SKM-1 treated with dmso at 0.1 percent for 144 hours (cell line): Measurements from ENCODE around the gene VPS52.

Experiments used
- DNase-seq: peaks from one replicate; lab custom pipeline; 2025; ENCODE audit not compliant: unreplicated experiment; lab: John Stamatoyannopoulos, UW

VPS52 gene

GRCh38 chr6:33305052-33305451 lies 33.4 kb upstream of the VPS52 start:
- DNase-seq, result no peak

DNA sequence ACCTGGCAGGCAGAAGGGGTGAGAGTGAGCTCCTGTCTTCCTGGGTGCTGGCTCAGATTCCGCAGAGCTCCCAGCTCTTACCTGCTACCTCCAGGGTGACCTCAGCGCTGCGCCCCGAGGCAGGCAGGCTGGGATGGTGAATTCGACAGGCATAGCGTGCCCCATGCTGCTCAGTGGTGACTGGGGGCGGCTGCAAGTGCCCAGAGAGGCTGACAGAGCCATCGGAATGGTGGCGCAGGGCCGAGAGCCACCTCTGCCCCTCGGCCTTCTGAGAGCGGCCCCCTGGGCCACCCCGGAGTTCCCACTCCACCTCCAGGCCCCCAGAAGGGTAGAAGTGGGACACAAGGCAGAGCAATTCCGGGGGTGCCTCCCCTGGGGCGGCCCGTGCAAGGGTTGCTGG lies 32.5 kb upstream of the VPS52 start:
- DNase-seq, result no peak

DNA sequence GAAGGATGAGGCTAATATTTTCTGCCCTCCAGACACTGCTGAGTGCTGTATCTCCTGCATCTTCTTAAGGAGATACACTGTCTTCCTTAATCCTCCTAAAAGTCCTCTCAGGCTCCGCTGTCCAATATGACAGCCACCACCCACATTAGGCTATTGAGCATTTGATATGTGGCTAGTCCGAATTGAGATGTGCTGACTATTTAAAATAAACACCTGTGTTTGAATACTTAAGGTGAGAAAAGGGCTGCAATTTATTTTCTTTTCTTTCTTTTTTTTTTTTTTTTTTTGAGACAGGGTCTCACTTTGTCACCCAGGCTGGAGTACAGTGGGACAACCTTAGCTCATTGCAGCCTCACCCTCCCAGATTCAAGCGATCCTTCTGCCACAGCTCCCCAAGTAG lies 30.2 kb upstream of the VPS52 start:
- DNase-seq, result no peak

DNA sequence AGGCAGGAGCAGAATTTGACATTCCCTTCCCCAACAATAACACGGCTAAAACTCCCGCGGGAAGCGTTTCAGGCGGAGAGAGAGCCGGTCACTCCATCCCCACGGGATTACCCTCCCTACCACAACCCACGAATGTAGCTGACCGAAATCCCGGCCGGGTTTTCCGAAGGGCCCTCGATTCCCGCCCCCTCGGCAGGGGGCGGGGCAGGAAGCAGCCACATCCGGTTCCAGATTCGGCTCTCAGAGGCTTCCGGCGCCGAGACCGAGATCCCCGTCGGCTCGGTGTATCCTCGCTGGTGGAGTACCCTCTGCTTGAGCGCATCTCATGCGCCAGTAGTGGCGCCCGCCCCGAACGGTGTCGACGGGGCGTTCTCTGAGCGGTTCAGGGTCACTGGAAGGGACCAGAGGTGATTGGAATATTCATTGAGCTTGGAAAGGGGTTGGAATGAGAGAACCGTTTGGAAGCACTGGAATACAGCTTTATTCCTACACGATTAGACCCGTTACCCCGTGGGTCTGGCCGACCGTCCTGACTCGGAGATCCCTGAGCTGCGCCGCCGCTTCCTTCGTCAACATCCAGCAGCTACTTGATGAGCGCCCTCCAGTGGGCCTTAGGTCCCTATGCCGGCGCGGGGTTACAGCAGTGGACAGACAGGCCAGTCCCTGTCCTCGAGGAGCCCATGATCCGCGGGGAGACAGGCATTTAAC lies 27.7 kb upstream of the VPS52 start:
- DNase-seq, result peak; percentile 82

GRCh38 chr6:33298773-33299236 lies 27.1 kb upstream of the VPS52 start, which contains the start of gene RGL2:
Gene RGL2, minus strand, starts transcription at chr6:33298942. Its CDS starts 332 bp downstream, at chr6:33298610.
- DNase-seq, result peak; percentile 76

GRCh38 chr6:33297956-33298772 lies 26.5 kb upstream of the VPS52 start:
- DNase-seq, result peak; percentile 58

DNA sequence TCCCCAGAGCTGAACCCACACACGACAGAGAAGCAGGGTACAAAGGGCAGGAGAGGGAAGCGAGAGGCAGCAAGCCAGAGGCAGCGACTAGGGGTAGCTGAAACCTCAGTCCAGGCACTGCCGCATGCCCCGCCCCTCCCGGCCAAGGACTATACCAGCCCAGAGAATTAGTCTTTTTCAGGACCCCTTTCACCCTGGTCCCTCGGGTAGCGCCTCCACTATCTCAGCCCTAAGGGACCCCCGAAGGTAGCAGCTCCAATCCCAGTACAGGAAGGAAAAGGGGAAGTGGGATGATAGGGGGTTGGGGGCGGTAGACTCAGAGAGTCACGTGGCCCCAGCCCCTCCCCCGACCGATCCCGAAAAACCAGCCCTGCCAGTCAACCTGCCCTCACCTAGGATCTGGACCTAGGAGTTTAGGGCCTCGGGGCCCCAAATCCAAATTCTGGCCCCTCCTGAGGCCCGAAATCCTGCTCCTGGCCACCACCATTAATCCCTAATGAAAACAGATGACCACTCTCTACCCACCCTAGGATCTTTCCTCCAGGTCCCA lies 25.8 kb upstream of the VPS52 start:
- DNase-seq, result no peak

DNA sequence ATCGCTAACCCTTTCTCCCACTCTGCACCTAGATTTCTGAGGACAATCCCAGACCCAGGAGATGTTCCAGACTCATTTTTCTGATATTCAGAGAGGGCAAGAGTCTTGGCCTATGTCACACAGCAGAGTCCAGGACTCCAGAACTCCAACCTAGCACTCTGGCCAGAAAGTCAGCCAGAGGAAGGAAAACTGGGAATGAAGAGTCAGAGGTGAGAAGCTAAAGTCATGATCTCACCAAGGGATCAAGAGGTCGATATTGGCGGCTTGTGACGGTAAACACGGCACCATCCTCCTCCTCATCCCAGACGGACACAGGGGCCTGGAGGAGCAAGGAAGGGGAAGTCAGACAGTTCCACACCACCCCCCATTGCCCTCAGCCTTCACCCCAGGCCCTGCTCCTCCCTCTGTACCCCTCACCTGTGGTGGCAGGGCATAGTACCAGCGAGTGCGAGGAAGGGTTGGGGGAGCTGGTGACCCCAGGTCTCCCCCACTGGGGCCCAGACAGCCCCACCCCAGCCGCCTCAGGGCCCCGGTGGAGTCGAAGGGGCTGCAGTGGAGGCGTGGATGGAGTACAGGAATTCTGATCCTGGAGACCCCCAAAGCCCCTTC lies 25.2 kb upstream of the VPS52 start:
- no peak for DNase-seq

DNA sequence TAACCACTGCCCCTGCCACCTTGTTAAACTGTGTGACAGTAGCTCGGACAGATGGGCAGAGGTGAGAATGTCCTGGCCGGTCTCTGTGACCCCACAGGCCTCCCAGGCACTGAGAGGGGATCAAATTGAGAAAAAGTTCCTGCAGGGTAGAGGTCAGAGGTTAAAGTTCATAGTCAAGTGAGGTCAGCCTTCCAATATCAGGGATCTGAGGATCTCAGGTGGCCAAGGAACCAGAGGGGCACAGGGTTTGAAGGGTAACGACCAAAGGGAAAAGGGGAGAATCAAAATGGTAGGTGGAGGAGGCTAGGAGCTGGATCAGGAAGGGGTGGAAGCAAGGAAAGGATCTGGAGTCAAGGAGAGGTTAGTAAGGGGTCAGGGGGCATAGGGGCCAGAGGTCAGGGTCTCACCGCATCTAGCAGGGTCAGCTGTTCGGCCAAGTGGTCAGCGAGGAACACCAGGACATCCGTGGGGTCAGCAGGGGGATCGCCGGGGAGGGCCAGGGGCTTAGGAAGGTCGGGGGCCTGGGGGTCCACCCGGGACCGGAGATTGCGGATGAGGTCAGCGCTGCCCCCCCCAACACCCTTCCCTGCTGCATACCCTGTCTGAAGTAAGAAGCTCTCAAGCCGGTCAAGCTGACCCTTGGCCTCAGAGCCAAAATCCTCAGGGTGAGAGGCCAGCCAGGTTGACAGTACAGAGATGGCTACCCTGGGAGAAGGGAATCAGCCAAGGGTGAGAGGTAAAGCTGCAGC lies 24.1 kb upstream of the VPS52 start:
- no peak for DNase-seq

GRCh38 chr6:33294086-33294823 lies 22.6 kb upstream of the VPS52 start:
- no peak for DNase-seq

DNA sequence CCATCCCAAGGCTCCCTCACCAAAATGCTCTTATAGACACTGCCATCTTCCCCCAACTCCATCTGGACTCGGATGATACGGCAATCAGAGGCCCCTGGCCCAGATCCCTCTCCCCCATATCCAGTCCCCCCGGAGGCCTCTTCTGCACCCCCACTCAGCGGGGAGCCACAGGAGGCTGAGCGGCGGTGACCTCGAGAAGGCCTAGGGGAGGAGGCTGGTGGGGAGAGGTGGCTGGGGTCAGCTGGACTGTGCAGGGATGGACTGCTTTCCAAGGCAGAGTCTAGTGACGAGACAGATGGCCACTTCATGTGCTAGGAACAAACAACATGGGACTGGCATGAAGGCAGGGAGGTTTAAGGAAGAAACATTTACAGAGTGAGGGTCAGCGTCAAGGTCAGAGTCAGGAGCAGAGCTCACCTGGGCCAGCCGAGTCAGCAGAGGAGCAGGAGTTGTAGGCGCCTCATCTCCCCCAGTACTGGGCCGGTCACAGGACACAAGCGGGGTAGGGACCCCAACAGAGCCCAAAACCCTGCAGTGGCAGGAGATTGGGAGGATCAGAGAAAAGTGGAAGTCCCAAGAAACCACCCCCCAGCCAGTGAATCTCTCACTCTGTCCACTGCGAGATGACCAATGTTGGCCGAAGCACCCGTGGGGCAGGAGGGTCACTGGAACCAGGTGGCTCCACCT lies 21.5 kb upstream of the VPS52 start:
- no peak for DNase-seq

DNA sequence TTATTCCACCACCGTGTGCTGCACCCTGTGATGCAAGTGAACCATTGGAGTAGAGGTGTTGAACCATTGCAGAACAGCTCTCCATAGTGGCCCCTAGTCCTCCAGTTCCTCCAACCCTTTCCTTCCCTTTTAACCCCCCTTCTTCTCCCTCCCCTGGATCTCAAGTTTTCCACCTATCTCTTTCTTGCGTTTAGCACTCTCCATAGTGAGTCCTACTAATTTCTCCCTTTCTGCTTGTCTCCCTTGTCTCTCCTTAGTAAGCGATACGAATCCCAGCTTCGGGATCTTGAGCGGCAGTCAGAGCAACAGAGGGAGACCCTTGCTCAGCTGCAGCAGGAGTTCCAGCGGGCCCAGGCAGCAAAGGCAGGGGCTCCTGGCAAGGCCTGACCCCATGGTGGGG lies 18.8 kb upstream of the VPS52 start:
- DNase-seq, result no peak

DNA sequence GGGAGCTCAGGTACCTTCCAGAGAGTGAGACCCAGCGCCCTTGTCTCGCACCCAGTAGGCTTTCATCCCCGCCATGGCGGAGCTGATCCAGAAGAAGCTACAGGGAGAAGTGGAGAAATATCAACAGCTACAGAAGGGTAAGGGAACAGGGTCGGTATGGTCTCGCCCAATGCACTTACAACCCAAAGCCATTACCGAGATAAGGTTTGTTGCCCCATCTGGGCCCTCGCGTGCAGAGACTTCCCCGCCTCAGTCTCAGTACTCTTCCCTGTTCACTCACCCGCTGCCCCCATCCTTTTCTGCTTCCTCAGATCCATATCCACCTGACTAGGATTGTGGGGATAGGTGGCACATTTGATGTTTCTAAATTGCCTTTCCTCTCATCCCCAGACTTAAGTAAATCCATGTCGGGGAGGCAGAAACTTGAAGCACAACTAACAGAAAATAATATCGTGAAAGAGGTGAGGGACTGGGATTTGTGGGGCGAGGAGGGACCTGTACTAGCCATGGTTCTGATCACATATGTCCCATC lies 18.2 kb upstream of the VPS52 start:
- DNase-seq, result no peak

DNA sequence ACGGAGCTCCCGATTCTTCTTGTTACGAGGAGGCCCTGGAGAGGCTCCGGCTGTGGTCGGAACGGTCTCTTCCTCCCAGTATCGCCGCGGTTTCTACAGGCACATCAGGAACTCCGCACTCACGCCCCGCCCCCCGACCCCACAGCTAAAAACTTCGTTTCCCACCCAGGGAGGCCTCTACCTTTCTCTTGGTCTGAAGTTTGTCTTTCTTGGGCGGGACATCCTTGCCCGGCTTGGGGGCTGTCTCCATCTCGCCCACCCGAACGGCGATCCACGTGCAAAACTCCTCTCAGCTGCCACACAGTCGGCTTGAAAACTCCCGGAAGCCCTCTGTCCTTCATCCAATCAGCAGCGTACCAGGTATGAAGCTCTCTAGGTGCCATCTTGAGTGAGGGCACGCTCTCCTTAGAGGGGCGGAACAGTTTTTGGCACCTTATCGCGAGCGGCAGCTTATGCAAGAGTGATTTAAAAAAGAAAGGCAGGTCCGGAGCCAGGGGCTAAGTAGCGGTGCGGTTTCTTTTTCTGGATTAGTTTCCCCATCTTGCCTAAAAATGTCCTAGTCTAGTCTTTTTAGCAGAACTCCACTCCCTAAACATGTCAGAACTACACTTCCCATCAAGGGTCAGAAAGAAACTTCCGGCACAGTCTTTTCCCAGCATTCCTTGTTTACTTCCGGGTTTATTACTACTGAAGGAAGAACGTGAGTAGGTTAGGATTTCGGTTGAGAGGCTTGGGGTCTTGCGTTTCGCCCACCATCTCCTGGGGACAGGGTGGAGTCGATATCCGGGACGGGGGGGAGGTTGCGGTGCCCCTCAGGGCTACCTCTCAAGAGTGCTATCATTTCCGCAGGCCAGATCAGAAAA lies 17.5 kb upstream of the VPS52 start, which contains the start of the genes PFDN6 and WDR46:
Gene PFDN6, plus strand, starts transcription at position 681 of the 863 bp plus-strand sequence. CDS start 256 bp downstream, outside the sequence.
Gene WDR46, minus strand, starts transcription at position 319 of the 863 bp plus-strand sequence. Its CDS starts 69 bp downstream, at position 250.
- peak; percentile 94 for DNase-seq

DNA sequence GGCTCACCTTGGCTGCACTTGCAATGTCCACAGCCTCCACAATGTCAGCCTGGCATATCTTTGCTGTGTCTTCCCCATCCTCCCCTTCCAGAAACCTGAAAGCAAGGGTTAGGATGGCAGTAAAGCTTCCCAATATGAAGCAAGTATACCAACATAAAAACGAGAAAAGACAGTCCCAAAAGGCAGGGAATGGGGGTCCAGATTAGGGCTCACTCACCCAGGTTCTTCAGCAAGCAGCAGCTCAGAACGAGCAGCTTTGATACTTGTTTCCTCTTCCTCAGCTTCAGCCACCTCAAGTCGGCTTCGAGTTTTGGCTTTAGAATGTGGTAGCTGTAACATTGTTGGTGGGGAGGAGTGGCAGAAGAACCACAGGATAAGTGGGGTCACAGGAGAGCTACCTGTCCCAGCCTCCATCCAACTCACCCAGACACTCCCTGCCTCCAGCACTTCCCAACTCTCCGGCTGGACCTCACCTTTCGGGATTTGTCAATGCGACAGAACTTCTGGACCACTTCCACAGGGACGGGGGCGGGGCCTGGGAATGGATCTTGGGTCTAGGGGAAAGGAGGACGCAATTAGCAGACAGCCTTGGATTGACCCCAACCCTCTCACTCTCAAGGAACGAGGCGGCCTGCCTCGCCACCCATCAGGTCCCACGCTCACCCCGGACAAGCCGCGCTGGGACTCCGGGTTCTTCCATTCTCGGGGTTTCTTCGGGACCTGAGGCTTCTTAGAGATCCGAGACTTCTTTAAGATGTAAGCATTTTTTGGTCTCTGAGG lies 16.7 kb upstream of the VPS52 start:
- DNase-seq, result no peak

GRCh38 chr6:33286946-33287914 lies 15.6 kb upstream of the VPS52 start:
- DNase-seq, result no peak
